NCI-H748 (cell line): ENCODE results near the gene COL4A4.
A peak's percentile ranks its signal among the peaks of the same experiment; 100 is the strongest.

Experiments used
- DNase-seq: peaks from one replicate; lab custom pipeline; 2025; ENCODE audit not compliant: unreplicated experiment; lab: John Stamatoyannopoulos, UW

Gene COL4A4

DNA sequence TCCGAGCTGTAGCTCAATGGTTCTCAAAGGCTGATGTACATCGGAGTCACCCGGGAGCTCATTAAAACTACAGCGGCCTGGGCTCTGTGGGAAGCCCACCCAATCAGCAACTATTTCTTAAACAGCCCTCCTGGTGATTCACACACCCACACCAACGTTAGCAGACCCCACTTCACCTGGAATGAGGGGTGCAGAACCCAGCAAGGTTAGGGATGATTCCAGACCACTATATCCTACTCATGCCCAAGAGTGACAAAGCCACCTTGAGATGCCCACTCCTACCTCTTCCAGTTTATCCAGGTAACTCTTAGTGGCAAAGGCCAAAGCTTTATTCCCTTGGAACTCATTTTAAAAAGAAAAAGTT lies 178.4 kb downstream of the COL4A4 start:
- no peak for DNase-seq

GRCh38 chr2:226984750-226985582 lies 179.0 kb downstream of the COL4A4 start:
- peak; percentile 69 for DNase-seq

DNA sequence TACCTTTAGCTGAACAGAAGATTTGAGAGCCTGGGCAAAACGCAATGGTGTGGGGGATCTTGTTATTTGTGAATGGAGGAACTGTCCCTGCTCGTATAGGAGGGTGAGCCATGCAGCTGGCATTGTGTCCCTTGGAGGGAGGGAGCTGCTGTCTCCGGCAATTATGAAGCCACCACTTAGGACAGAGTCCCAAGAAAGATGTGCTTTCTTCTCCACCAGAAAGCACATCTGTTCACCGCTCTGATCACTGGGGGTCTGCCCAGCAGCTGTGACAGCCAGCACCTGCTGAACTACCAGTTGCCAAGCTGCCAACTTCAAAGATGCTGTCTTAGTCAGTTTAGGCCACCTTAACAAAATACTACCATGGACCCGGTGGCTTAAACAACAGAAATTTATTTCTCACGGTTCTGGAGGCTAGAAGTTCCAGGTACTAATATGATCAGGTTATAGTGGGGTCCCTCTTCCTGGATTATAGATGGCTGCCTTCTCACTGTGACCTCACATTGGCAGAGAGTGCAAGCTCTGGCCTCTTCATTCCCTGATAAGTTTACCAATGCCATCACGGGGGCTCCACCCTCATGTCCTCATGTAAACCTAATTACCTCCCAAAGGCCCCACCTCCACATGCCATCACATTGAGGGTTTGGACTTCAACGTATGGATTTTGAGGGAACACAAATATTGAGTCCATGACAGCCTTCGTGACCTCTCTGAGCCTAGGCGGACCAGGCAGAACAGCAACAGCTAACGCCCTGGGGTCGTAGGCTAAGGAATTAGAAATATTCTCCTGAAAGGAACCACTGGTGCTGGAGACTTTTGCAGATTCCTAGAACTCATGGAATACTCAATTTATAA lies 179.9 kb downstream of the COL4A4 start:
- DNase-seq, result no peak

- peak; percentile 11 for DNase-seq
These were observed 182.1 kb downstream of the COL4A4 start for GRCh38 chr2:226981791-226982326.

DNA sequence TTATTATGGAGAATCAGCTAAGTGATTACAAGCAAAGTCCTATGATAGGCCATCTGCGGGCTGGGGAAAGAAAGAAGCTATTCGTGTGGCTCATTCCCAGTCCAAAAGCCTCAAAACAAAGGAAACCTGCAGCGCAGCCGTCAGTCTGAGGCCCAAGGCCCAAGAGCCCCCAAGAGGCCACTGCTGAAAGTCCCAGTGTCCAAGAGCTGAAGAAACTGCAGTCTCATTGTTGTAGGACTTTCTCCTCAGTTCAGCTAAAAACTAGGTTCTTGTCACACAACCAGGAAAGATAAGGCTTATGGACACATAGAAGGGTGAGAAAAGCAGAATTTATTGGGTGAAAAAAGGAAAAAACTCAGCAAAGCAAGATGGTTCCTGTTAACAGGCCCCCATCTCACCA lies 185.0 kb downstream of the COL4A4 start:
- DNase-seq, result no peak

DNA sequence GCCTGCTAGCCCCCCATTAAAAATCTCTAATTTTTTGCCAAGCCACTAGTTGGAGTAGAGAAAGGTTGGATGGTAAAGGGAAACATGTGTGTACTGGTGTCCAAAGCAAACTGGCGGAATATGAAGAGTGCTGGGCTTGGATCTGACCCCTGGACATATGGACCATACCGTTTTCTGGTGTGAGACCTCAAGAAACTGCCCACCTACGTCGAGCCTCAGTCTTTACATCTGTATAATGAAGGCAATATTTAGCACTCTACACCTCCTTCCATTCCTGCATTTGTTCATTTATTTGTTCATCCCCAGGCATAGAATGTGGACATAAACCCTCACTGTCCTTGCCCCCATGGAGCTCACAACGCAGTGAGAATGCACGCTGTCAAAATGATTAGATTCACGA lies 185.7 kb downstream of the COL4A4 start:
- no peak for DNase-seq

- DNase-seq, result no peak
These were observed 186.2 kb downstream of the COL4A4 start for GRCh38 chr2:226977775-226978190.

DNA sequence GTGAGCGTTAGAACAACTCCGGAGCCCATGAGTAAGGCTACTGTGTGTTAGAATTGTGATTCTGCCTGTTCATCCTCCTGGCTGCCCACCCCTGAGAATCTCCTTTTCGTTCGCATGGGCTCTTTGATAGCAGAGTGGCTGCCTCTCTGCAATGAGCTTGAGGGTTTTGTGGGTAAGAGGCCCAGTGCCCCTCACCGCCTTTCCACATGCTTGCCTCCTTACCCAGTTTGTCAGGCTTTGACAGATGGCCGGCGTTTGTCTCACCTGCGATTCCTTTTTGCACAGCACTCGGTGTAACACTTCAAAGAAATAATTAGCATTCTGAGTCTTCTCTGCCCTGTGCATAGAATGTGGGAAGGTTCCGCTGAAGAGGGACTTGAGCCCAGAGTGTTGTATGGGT lies 190.2 kb downstream of the COL4A4 start:
- DNase-seq, result no peak

- no peak for DNase-seq
These were observed 192.2 kb downstream of the COL4A4 start for GRCh38 chr2:226971770-226972169.

- DNase-seq, result no peak
These were observed 192.9 kb downstream of the COL4A4 start for GRCh38 chr2:226971084-226971483.

DNA sequence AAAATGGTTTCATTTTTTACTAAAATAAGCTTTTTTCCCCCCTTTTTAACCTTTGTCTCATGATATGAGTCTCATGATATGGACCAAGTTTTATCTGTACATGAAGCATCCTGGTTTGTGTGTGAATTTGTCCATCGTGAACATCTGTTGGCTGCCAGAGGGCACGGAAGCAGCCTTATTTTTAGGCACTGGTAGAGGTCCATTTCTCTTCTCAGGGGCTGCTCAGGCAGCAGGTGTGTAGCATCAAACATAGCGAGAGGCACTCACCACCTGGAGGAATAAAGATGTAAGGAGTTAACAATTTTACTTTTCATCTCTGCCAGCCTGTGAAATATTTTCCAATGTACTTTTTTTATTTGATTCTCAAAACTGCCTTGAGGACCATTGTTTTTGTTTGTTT lies 193.6 kb downstream of the COL4A4 start:
- no peak for DNase-seq

- DNase-seq, result no peak
These were observed 194.5 kb downstream of the COL4A4 start for GRCh38 chr2:226969417-226970080.

DNA sequence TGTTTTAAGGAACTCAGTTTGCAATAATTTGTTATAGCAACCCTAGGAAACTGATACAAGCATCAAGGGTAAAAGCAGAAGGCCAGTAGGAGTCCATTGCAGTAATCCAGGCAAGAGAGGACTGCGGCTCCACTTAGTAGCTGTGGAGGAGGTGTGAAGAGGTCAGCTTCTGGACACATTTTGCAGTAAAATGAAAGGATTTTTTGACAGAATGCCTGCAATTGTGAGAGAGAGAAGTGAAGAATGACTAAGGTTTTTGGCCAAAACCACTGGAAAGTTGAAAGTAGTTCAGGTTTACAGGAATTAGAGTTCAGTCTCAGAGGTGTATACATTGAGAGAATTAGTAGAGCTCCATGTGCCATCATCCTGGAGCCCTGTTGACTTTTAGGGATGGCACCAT lies 198.6 kb downstream of the COL4A4 start:
- DNase-seq, result no peak

- no peak for DNase-seq
These were observed 200.5 kb downstream of the COL4A4 start for GRCh38 chr2:226963528-226963927.

DNA sequence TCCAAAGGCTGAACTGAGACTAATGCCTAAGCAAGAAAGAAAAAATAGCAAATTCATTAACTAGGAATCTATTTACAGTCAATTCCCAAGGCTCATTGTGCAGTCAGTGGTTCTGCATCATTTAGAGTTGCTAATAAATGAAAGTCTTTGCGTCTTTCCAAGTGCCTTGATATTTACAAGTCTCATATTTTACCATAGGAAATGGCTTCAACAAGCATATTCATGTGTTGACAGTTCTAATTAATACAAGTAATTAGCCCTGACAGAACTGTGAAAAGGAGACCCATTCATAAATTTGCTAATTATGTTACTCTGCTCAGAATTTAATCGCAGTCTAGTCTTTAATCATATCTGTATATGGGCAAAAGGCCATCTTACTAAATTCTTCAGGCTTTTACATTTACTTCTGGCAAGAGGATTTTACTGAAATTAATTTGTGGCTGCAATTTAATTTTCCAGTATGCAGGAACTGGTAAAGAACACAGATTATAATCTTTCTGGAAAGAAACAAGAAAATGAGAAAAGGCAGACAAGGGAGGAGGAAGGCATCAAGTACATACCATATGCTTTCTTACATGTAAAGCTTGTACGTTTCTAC lies 201.7 kb downstream of the COL4A4 start:
- no peak for DNase-seq

DNA sequence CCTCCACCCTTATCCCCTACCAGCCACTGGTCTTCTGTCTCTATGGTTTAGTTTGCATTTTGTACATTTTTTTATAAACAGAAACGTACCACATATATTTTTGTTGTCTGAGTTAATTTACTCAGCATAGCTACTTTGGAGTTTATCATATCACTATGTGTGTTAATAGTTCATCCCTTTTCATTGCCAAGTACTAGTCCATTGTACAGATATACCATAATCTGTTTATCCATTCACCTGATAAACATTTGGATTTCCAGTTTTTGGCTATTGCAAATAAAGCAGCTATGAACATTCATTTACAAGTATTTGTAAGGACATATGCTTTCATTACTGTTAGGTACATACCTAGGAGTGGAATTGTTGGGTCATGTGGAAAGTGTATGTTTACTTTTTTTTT lies 204.6 kb downstream of the COL4A4 start:
- no peak for DNase-seq

DNA sequence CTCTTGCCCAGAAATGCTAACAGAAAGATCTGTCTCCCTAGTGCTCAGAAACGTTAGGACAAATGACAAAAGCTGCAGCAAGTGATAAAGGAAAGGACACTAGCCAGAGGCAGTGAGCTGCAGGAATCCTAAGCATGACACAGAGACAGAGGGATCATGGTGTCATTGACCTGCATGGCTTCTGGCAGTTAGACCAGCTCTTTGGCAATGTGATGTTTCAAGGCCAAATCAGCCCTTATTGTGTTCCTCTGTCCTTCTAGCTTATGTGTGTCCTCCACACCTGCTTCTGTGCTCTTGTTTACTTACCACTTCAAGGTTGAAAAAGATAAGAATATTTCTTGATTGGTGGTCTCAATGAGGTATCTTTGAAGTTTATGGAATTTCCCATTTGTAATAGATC lies 207.3 kb downstream of the COL4A4 start:
- DNase-seq, result no peak

- peak; percentile 24 for DNase-seq
These were observed 210.2 kb downstream of the COL4A4 start for GRCh38 chr2:226953826-226954225.

DNA sequence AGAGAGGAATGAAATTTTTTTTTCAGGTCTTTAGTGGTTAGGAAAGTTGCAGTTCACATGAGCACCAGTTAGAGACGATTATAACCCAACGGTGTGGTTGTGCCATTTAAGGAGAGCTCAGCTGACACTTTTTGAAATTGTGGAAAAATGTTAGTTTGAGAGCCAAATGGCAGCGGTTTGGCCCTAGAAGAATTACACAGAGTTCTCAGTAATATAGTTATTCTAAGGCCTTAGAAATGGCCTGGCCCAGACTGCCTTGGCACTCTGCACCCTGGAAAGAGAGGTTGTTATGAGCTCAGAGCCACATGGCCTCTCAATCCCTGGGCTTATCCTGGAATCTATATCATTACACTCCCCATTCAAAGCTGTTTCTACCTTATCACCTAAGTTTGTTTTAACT lies 210.8 kb downstream of the COL4A4 start:
- DNase-seq, result no peak
